ENCODE measurements around the gene MRPL3.

DNA sequence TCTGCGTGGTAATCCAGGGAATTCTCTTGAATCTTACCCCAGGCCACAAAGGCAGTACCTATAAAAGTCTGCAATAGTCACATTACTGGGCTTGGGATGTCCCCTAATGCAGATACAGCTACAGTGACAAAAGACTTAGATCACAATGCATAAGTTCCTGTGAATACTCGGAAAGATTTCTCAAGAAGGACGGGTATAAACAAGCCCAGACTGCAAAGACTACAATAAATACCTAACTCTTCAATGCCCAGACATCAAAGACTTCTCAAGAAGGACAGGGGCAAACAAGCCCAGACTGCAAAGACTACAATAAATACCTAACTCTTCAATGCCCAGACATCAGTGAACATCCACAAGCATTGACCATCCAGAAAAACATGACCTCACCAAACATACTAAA is 70.3 kb downstream of the MRPL3 start:
- TF ChIP-seq, protein P1, sequence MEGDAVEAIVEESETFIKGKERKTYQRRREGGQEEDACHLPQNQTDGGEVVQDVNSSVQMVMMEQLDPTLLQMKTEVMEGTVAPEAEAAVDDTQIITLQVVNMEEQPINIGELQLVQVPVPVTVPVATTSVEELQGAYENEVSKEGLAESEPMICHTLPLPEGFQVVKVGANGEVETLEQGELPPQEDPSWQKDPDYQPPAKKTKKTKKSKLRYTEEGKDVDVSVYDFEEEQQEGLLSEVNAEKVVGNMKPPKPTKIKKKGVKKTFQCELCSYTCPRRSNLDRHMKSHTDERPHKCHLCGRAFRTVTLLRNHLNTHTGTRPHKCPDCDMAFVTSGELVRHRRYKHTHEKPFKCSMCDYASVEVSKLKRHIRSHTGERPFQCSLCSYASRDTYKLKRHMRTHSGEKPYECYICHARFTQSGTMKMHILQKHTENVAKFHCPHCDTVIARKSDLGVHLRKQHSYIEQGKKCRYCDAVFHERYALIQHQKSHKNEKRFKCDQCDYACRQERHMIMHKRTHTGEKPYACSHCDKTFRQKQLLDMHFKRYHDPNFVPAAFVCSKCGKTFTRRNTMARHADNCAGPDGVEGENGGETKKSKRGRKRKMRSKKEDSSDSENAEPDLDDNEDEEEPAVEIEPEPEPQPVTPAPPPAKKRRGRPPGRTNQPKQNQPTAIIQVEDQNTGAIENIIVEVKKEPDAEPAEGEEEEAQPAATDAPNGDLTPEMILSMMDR (IDR thresholded peaks at IDR 0.05; ENCODE audit: insufficient read depth, low read length) = no peak
- TF ChIP-seq POLR2AphosphoS5 (IDR thresholded peaks at IDR 0.05; ENCODE audit: low read depth) (no peak), REST (IDR thresholded peaks at IDR 0.05; ENCODE audit: insufficient replicate concordance, low read depth) (no peak), GABPA (IDR thresholded peaks at IDR 0.05; ENCODE audit: low read depth) (no peak), SPI1 (IDR thresholded peaks at IDR 0.05; ENCODE audit: borderline replicate concordance, low read depth) (no peak)
